Measurements from ENCODE around the gene NTM. TPM values are rescaled to one million over a fixed set of nuclear protein-coding genes. Genes with fewer than 3 reads are reported as not detected.
"Not testable (repeated sequence)": the region's sequence is repeated elsewhere in the genome, so short reads cannot be mapped to it uniquely, and the experiment has no call there.

Gene NTM
- total RNA-seq, 1 experiment from 2014 or later = 0.73 TPM

DNA sequence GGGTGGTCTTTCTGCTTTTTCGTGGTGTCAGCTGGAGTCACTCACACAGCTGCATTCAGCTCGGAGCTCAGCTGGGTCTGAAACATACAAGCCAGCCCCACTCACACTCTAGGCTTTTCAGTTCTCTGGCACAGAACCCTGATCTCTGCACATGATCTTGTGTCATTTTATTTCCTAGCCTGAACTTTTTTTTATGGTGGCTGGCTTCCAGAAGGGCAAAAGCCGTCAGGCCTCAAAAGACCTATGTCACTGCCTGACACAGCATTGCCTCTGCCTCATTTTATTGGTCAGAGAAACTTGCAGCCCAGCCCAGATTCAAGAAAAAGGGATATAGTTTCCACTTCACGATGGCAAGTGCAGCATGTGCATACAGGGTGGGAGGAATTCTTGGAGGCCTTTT is 117.8 kb downstream of the NTM start:
- ChIA-PET CTCF (no interaction called here), POLR2A (no interaction called here)
- no peaks in the 10 kb centered on the region for H3K36me3 Mint-ChIP-seq (ENCODE audit: insufficient read depth, unreplicated experiment)
- peaks cover 16% of the 10 kb centered on the region for H3K27me3 Mint-ChIP-seq (ENCODE audit: insufficient read depth, unreplicated experiment)
- H3K4me3 ChIP-seq (ENCODE audit: low read depth, low read length) = no peak overlapping the region
- H3K4me1 ChIP-seq = no peaks in the 10 kb centered on the region
- H3K4me1 Mint-ChIP-seq (ENCODE audit: low read depth, unreplicated experiment) = no peaks in the 10 kb centered on the region
- no peaks in the 10 kb centered on the region for H3K36me3 ChIP-seq (ENCODE audit: control insufficient read depth, insufficient read depth, low read length)
- TF ChIP-seq, protein P1, sequence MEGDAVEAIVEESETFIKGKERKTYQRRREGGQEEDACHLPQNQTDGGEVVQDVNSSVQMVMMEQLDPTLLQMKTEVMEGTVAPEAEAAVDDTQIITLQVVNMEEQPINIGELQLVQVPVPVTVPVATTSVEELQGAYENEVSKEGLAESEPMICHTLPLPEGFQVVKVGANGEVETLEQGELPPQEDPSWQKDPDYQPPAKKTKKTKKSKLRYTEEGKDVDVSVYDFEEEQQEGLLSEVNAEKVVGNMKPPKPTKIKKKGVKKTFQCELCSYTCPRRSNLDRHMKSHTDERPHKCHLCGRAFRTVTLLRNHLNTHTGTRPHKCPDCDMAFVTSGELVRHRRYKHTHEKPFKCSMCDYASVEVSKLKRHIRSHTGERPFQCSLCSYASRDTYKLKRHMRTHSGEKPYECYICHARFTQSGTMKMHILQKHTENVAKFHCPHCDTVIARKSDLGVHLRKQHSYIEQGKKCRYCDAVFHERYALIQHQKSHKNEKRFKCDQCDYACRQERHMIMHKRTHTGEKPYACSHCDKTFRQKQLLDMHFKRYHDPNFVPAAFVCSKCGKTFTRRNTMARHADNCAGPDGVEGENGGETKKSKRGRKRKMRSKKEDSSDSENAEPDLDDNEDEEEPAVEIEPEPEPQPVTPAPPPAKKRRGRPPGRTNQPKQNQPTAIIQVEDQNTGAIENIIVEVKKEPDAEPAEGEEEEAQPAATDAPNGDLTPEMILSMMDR (IDR thresholded peaks at IDR 0.05; ENCODE audit: insufficient read depth in 1 of 2, low read depth in 1 of 2, low read length in 1 of 2, severe bottlenecking in 1 of 2, unreplicated experiment in 1 of 2) = no peak
- H3K4me3 Mint-ChIP-seq (ENCODE audit: unreplicated experiment) = no peak overlapping the region
- no TSS peak for BruUV-seq (replicated peaks)
- DNase-seq = no peak
- H3K27ac Mint-ChIP-seq (ENCODE audit: unreplicated experiment) = no peak overlapping the region
- H3K27me3 ChIP-seq (replicated peaks; ENCODE audit: control insufficient read depth, insufficient read depth, low read length) = no peaks in the 10 kb centered on the region
- no peaks in the 10 kb centered on the region for H3K9me3 Mint-ChIP-seq (ENCODE audit: unreplicated experiment)
- H3K9me3 ChIP-seq = no peaks in the 10 kb centered on the region
- intact Hi-C loops (cut with micrococcal nuclease; ENCODE audit: unreplicated experiment) = no loop called here

DNA sequence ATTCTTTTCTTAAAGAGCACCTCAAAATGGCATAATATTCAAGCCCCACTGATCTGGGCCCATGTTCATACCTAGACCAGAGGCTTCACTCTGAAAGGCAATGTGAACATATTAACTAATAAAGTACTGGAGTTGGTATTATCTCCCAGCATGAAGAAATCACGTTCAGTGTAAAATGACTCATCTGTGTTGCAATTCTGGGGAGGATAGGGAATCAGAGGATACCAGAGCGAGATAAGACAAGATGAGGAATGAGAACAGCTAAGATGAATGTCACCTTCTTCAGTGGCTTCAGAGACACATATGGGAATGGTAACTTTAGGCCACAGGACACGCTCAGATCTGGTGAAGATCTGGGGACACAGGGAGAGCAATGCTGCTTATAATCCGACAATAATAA is 121.1 kb downstream of the NTM start:
- Histone ChIP-seq H3K36me3 (ENCODE audit: control insufficient read depth, insufficient read depth, low read length) (no peaks in the 10 kb centered on the region), H3K4me3 (ENCODE audit: low read depth, low read length) (no peak overlapping the region), H3K4me1 (no peaks in the 10 kb centered on the region), H3K9me3 (no peaks in the 10 kb centered on the region), H3K27me3 (replicated peaks; ENCODE audit: control insufficient read depth, insufficient read depth, low read length) (no peaks in the 10 kb centered on the region)
- Mint-ChIP-seq H3K9me3 (ENCODE audit: unreplicated experiment) (no peaks in the 10 kb centered on the region), H3K4me3 (ENCODE audit: unreplicated experiment) (no peak overlapping the region), H3K27ac (ENCODE audit: unreplicated experiment) (no peak overlapping the region), H3K27me3 (ENCODE audit: insufficient read depth, unreplicated experiment) (peaks cover 21% of the 10 kb centered on the region), H3K36me3 (ENCODE audit: insufficient read depth, unreplicated experiment) (no peaks in the 10 kb centered on the region), H3K4me1 (ENCODE audit: low read depth, unreplicated experiment) (no peaks in the 10 kb centered on the region)
- no peak for DNase-seq
- intact Hi-C loops (cut with micrococcal nuclease; ENCODE audit: unreplicated experiment) = no loop called here
- TF ChIP-seq, protein P1 (IDR thresholded peaks at IDR 0.05; ENCODE audit: insufficient read depth in 1 of 2, low read depth in 1 of 2, low read length in 1 of 2, severe bottlenecking in 1 of 2, unreplicated experiment in 1 of 2) = no peak
- BruUV-seq (replicated peaks) = no TSS peak
- CTCF ChIA-PET = no interaction called here
- POLR2A ChIA-PET = no interaction called here

DNA sequence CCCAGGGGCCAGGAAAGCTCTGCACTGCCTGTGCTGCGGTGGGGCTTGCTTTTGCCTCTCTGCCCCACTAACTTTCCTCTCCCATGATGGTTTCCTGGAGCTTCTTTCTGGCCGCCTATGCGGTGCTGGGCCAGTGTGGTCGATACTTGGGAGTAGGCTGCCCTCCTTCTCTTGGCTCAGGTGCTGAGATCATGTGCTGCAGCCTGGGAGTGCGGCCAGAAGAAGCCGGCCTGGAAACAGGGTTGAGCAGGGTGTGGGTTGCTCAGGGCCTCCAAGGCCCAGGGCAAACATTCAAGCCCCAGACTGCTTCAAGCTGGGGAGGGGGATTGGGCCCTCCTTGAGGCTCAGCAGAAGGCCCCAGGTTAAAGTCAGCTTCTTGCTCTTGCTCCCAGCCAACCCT is 125.0 kb downstream of the NTM start:
- H3K27ac Mint-ChIP-seq (ENCODE audit: unreplicated experiment) = no peak overlapping the region
- no peak overlapping the region for H3K4me3 Mint-ChIP-seq (ENCODE audit: unreplicated experiment)
- H3K4me1 ChIP-seq = no peaks in the 10 kb centered on the region
- no peak for DNase-seq
- POLR2A ChIA-PET = no interaction called here
- TF ChIP-seq, protein P1 (IDR thresholded peaks at IDR 0.05; ENCODE audit: insufficient read depth in 1 of 2, low read depth in 1 of 2, low read length in 1 of 2, severe bottlenecking in 1 of 2, unreplicated experiment in 1 of 2) = no peak
- H3K27me3 ChIP-seq (replicated peaks; ENCODE audit: control insufficient read depth, insufficient read depth, low read length) = no peaks in the 10 kb centered on the region; the same call in 1 of the 2 replicates
- H3K4me3 ChIP-seq (ENCODE audit: low read depth, low read length) = no peak overlapping the region
- no peaks in the 10 kb centered on the region for H3K4me1 Mint-ChIP-seq (ENCODE audit: low read depth, unreplicated experiment)
- peaks cover 10% of the 10 kb centered on the region for H3K27me3 Mint-ChIP-seq (ENCODE audit: insufficient read depth, unreplicated experiment)
- CTCF ChIA-PET = no interaction called here
- no peaks in the 10 kb centered on the region for H3K9me3 Mint-ChIP-seq (ENCODE audit: unreplicated experiment)
- no peaks in the 10 kb centered on the region for H3K36me3 Mint-ChIP-seq (ENCODE audit: insufficient read depth, unreplicated experiment)
- no TSS peak for BruUV-seq (replicated peaks)
- H3K9me3 ChIP-seq = no peaks in the 10 kb centered on the region
- intact Hi-C loops (cut with micrococcal nuclease; ENCODE audit: unreplicated experiment) = no loop called here
- no peaks in the 10 kb centered on the region for H3K36me3 ChIP-seq (ENCODE audit: control insufficient read depth, insufficient read depth, low read length)

DNA sequence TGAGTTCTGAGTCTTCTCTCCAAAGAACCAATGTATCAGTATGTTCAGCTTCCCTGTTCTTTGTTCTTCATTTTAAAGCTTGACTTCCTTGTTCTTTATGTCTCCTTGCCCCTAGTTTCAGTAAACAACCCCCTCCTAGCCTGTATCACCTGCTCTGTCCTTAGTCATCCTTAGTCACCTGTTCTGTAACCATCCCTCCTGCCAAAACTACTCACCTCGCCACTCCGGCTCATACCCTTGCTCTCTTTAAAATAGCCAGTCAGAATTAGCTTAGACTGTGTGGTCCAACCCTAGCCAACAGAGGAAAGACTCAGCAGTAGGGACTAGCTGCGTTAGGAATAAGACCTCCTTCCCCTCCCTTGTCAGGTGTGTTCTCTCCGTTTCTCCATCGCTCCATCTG is 127.3 kb downstream of the NTM start:
- H3K4me1 ChIP-seq; H3K36me3 ChIP-seq (ENCODE audit: control insufficient read depth, insufficient read depth, low read length); DNase-seq; H3K27me3 ChIP-seq (replicated peaks; ENCODE audit: control insufficient read depth, insufficient read depth, low read length); H3K9me3 ChIP-seq; H3K4me3 ChIP-seq (ENCODE audit: low read depth, low read length); H3K4me3 Mint-ChIP-seq (ENCODE audit: unreplicated experiment); POLR2A ChIA-PET; H3K36me3 Mint-ChIP-seq (ENCODE audit: insufficient read depth, unreplicated experiment); intact Hi-C loops (cut with micrococcal nuclease; ENCODE audit: unreplicated experiment); H3K27ac Mint-ChIP-seq (ENCODE audit: unreplicated experiment); H3K4me1 Mint-ChIP-seq (ENCODE audit: low read depth, unreplicated experiment); BruUV-seq (replicated peaks); H3K9me3 Mint-ChIP-seq (ENCODE audit: unreplicated experiment); CTCF ChIA-PET: not testable (repeated sequence)
- H3K27me3 Mint-ChIP-seq (ENCODE audit: insufficient read depth, unreplicated experiment) = peaks cover 12% of the 10 kb centered on the region

Measured in Caco-2 (cell line).